ENCODE results near the gene REPIN1.

The REPIN1 gene
- total RNA-seq, result 39.8 to 57.1 (median 51.7) reads per million in 3 donors

DNA sequence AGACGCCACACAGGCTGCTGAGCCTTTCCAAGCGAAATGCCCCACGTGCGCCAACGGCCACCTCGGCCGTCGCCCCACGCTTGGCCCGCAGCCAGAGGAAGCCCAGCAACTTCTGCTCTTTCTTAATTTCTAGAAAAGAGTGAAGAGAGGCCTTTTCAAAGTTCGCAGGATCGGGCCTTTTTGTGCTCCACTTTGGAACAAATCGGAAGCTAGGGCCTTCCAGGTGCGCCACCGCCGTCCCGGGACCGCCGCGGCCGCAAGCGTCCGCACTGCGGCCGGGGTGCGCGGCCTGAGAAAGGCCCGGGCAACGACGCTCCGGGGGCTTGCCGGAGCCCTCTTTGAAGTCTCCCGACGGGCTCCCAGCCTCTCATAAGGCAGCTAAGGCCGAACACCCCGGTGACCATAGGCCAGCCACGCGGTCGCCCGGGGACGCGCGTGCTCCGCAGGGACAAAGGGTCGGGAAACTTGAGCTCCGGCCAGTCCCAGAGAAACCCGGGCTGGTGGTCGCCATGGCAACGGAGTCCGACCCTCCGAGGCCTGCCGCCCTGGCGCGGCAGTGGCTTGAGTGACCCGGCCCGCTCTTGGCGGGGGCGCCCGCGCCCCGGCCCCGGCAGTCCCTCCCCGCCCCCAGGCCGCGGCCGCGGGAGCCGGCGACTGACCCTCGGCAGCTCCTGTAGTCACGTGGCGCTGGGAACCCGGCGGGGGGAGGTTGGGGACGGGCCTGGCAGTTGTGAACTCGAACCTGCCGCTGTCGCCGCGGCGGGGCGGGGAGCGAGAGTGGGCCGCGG, at the start of gene REPIN1:
Gene REPIN1, plus strand, starts transcription at position 727 of the 788 bp plus-strand sequence. CDS start 890 bp downstream, outside the sequence.
- H3K9me3 ChIP-seq (ENCODE audit: control insufficient read depth, low read length), result no peaks in the 10 kb centered on the region
- no peaks in the 10 kb centered on the region for H3K27me3 ChIP-seq (replicated peaks; ENCODE audit: control insufficient read depth, insufficient read depth, low read length, poor library complexity, severe bottlenecking)
- DNase-seq, result peak; percentile 66 to 84 (median 80)
- H3K4me1 ChIP-seq (ENCODE audit: control insufficient read depth, insufficient read depth, low read length, poor library complexity, severe bottlenecking), result peaks cover 20% of the 10 kb centered on the region
- H3K4me3 ChIP-seq (ENCODE audit: insufficient read depth, low read depth, low read length, poor library complexity, severe bottlenecking), result peak within 1 kb of the TSS; percentile 92
- H3K27ac ChIP-seq (ENCODE audit: insufficient read depth, low read length, poor library complexity, severe bottlenecking), result peak within 1 kb of the TSS; percentile 79
- H3K36me3 ChIP-seq (ENCODE audit: control insufficient read depth, insufficient read depth, low read length), result peaks cover 9% of the 10 kb centered on the region

DNA sequence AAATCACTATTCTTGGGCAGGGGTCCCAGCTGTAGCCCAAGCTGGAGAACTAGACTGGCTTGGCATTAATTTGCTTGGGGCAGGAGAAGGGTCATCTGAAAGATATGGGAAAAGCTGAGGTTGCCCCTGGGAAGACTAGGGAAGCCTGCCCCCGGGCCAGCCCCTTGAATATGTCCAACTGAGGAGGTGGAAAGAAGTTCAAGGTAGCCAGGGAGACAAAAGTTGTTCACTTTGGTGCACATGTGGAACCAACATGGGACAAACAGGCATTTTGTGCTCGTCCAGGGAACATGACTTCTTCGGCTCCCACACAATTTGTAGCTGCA, 46.9 kb upstream of the REPIN1 start:
- H3K36me3 ChIP-seq (ENCODE audit: control insufficient read depth, insufficient read depth, low read length), result peaks cover 5% of the 10 kb centered on the region
- H3K9me3 ChIP-seq (ENCODE audit: control insufficient read depth, low read length), result no peaks in the 10 kb centered on the region
- H3K27ac ChIP-seq (ENCODE audit: insufficient read depth, low read length, poor library complexity, severe bottlenecking), result no peak overlapping the region
- DNase-seq, result no peak
- peaks cover 16% of the 10 kb centered on the region for H3K4me1 ChIP-seq (ENCODE audit: control insufficient read depth, insufficient read depth, low read length, poor library complexity, severe bottlenecking)
- no peaks in the 10 kb centered on the region for H3K27me3 ChIP-seq (replicated peaks; ENCODE audit: control insufficient read depth, insufficient read depth, low read length, poor library complexity, severe bottlenecking)
- H3K4me3 ChIP-seq (ENCODE audit: insufficient read depth, low read depth, low read length, poor library complexity, severe bottlenecking), result peak overlapping the region; percentile 82

DNA sequence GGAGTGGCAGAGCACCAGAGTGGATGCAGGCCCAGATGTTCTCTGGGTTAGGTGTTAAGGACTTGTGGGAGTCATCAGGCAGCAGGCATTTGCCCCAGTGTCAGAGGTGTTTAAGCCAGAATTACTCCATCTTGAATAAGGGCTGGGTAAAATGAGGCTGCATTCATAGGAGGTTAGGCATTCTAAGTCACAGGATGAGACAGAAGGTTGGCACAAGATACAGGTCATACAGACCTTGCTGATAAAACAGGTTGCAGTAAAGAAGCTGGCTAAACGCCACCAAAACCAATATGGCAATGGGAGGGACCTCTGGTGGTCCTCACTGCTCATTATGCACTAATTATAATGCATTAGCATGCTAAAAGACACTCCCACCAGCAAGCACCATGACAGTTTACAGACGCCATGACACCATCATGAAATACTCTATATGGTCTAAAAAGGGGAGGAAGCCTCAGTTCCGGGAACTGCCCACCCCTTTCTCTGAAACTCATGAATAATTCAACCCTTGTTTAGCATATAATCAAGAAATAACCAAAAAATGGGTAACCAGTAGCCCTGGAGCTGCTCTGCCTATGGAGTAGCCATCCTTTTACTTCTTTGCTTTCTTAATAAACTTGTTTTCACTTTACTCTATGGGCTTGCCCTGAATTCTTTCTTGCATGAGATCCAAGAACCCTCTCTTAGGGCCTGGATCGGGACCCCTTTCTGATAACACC, 46.3 kb upstream of the REPIN1 start:
- no peaks in the 10 kb centered on the region for H3K9me3 ChIP-seq (ENCODE audit: control insufficient read depth, low read length)
- peaks cover 7% of the 10 kb centered on the region for H3K36me3 ChIP-seq (ENCODE audit: control insufficient read depth, insufficient read depth, low read length)
- H3K4me3 ChIP-seq (ENCODE audit: insufficient read depth, low read depth, low read length, poor library complexity, severe bottlenecking), result peak overlapping the region; percentile 82
- DNase-seq, result peak in 1 of 3 donors; percentile 13
- no peaks in the 10 kb centered on the region for H3K27me3 ChIP-seq (replicated peaks; ENCODE audit: control insufficient read depth, insufficient read depth, low read length, poor library complexity, severe bottlenecking)
- peak overlapping the region; percentile 79 for H3K27ac ChIP-seq (ENCODE audit: insufficient read depth, low read length, poor library complexity, severe bottlenecking)
- H3K4me1 ChIP-seq (ENCODE audit: control insufficient read depth, insufficient read depth, low read length, poor library complexity, severe bottlenecking), result peaks cover 16% of the 10 kb centered on the region

DNA sequence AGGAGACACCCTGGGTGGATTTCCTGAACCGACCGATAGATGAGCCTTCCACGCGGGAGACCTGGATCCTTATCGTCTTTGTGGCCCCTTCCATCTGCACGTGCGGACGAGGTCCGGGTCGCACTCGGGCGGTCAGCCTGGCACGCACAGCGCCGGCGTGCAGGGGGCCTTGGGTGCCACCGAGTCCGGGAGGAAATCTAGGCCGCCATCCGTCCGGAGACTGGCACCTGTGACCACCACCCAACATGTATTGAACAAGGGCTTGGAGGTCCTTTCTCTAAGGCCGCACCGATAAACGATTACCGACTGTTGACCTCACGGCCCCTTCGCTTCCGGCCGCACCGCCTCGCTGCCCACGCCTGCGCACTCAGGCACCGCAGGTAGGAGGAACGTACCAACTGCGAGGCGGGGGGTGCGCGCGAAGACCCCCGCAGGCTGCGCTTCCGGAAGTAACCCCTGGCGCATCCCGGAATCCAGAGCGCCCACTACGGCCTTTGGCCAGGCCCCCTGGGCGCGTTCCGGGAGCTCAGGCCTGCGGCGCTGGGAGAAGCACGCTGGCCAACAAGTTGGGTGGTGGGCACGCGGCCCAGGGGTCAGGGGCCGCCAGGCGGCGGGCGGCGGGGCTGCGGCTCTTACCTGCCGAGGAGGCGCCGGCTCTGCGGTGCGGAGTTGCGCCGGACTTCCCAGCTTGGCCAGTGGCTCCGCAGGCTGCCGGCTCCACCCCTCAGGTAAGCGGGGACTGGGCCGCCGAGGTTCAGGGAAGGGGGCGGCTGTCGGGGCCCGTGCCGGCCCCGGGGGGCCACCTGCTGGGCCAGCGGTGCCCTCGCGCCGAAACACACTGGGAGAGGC, 45.6 kb upstream of the REPIN1 start, which contains the start of the genes ACTR3C and LRRC61:
Gene ACTR3C, minus strand, starts transcription at position 713 of the 849 bp plus-strand sequence. CDS start 28,249 bp downstream, outside the sequence.
Gene LRRC61, plus strand, starts transcription at position 523 of the 849 bp plus-strand sequence. CDS start 13,507 bp downstream, outside the sequence.
- H3K27ac ChIP-seq (ENCODE audit: insufficient read depth, low read length, poor library complexity, severe bottlenecking), result peak within 1 kb of the TSS; percentile 79
- peak; percentile 15 to 40 (median 20) for DNase-seq

DNA sequence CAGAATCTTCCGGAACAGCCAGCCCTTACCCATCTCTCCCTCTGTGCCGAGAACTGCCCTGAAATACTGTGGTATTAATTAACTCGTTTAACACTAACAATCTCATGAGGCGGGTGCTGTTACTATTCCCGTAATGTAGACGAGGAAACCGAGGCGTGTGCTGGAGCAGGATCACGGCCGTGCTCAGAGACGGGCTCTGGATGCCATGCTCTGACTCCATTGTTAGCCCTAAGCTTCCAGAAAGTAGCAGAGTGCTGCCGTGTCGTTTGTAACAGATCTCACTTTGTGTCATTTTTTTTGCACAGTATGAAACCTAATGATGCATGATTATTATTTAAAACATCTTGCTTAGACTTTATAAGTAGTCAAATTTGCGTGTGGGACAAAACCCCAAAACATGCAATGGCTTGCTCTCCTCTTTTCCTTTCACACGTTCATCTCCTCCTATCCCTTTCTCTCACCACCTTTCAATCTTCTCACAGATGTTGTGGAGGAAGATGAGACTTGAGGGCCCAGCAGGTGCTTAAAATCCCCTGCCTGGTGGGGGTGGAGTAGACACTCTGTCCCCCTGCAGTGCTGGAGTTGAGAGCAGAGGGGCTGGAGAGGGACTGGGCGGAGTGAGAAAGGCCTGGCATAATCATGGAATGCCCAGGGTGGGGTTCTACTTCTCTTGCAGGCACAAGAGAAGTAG, 44.8 kb upstream of the REPIN1 start:
- peak overlapping the region; percentile 79 for H3K27ac ChIP-seq (ENCODE audit: insufficient read depth, low read length, poor library complexity, severe bottlenecking)
- H3K4me1 ChIP-seq (ENCODE audit: control insufficient read depth, insufficient read depth, low read length, poor library complexity, severe bottlenecking), result peaks cover 16% of the 10 kb centered on the region
- peak overlapping the region; percentile 82 for H3K4me3 ChIP-seq (ENCODE audit: insufficient read depth, low read depth, low read length, poor library complexity, severe bottlenecking)
- no peak for DNase-seq
- no peaks in the 10 kb centered on the region for H3K27me3 ChIP-seq (replicated peaks; ENCODE audit: control insufficient read depth, insufficient read depth, low read length, poor library complexity, severe bottlenecking)
- no peaks in the 10 kb centered on the region for H3K9me3 ChIP-seq (ENCODE audit: control insufficient read depth, low read length)
- H3K36me3 ChIP-seq (ENCODE audit: control insufficient read depth, insufficient read depth, low read length), result peaks cover 14% of the 10 kb centered on the region

More for the DNA sequence above, 45.6 kb upstream of the REPIN1 start, which contains the start of the genes ACTR3C and LRRC61:
- Histone ChIP-seq H3K9me3 (ENCODE audit: control insufficient read depth, low read length) (no peaks in the 10 kb centered on the region), H3K27me3 (replicated peaks; ENCODE audit: control insufficient read depth, insufficient read depth, low read length, poor library complexity, severe bottlenecking) (no peaks in the 10 kb centered on the region), H3K4me1 (ENCODE audit: control insufficient read depth, insufficient read depth, low read length, poor library complexity, severe bottlenecking) (peaks cover 16% of the 10 kb centered on the region), H3K4me3 (ENCODE audit: insufficient read depth, low read depth, low read length, poor library complexity, severe bottlenecking) (peak within 1 kb of the TSS; percentile 82), H3K36me3 (ENCODE audit: control insufficient read depth, insufficient read depth, low read length) (peaks cover 7% of the 10 kb centered on the region)

DNA sequence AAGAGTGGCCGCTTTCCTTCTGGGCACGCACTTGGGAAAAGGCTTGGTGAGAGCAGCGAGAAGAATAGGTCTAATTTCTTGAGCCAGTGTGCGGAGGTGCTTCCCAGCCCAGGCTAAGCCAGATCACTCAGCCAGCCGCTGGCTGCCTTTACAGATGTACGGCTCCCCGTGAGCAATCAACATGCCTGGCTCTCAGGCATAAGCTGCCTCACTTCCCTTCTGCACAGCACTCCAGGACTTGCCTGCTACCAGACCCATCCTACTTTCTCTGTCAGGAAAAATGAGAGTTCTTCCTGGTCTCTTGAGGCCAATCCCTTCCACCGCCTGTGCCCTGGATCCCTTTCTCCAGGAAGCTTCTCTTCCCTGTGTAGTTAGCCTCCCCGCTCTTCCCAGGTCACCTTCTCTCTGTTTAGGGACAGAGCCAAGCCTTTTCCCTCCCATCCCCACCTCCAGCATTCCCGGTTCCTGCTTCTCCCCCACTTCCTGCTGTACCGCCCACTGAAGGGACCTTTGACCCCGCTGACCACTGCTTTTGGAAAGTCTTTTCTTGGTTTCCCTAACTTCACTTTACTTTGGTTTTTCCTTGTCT, 44.2 kb upstream of the REPIN1 start:
- Histone ChIP-seq H3K27ac (ENCODE audit: insufficient read depth, low read length, poor library complexity, severe bottlenecking) (no peak overlapping the region), H3K36me3 (ENCODE audit: control insufficient read depth, insufficient read depth, low read length) (peaks cover 19% of the 10 kb centered on the region), H3K4me3 (ENCODE audit: insufficient read depth, low read depth, low read length, poor library complexity, severe bottlenecking) (no peak overlapping the region), H3K4me1 (ENCODE audit: control insufficient read depth, insufficient read depth, low read length, poor library complexity, severe bottlenecking) (peaks cover 16% of the 10 kb centered on the region), H3K9me3 (ENCODE audit: control insufficient read depth, low read length) (no peaks in the 10 kb centered on the region), H3K27me3 (replicated peaks; ENCODE audit: control insufficient read depth, insufficient read depth, low read length, poor library complexity, severe bottlenecking) (no peaks in the 10 kb centered on the region)
- no peak for DNase-seq

DNA sequence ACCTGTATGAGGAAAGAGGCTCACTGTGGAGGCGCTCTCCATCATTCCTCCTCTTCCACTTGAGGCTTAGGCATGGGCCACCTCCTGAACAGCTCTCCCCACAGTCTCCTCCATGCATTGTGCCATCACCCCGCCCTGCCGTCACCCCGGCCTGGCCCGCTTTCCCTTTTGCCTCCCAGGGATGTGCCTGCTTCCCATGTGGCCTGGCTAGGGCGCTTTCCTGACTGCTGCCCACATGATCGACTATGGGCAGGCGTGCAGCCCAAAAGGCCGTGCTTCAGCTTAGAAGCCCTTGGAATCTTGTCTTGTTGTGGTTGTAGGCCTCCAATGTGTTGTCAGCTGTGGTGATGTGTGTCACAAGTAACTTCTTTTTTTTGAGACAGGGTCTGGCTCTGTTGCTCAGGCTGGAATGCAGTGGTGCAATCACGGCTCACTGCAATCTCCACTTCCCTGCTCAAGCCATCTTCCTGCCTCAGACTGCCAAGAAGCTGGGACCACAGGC, 43.5 kb upstream of the REPIN1 start:
- Histone ChIP-seq H3K4me3 (ENCODE audit: insufficient read depth, low read depth, low read length, poor library complexity, severe bottlenecking) (no peak overlapping the region), H3K36me3 (ENCODE audit: control insufficient read depth, insufficient read depth, low read length) (peaks cover 25% of the 10 kb centered on the region), H3K27me3 (replicated peaks; ENCODE audit: control insufficient read depth, insufficient read depth, low read length, poor library complexity, severe bottlenecking) (no peaks in the 10 kb centered on the region), H3K27ac (ENCODE audit: insufficient read depth, low read length, poor library complexity, severe bottlenecking) (no peak overlapping the region), H3K4me1 (ENCODE audit: control insufficient read depth, insufficient read depth, low read length, poor library complexity, severe bottlenecking) (peaks cover 16% of the 10 kb centered on the region), H3K9me3 (ENCODE audit: control insufficient read depth, low read length) (no peaks in the 10 kb centered on the region)
- no peak for DNase-seq

DNA sequence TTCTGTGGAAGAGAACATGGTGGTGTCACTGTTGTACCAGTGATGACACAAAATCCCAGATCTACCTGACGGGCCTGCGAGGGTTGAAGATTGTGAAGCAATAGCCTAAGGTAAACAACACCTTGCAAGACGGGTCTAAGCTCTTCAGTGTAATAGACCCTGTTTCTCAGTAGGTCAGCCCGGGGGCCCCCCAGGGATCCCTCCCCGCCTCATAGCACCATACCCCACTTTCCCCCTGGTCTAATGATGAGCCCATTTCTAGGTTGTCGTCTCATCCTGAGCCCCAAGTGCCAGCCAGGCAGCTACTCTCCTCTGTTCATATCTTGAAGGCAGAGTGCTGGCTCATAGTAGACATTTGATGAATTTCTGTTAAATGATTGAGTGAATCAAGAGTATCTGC, 42.7 kb upstream of the REPIN1 start:
- Histone ChIP-seq H3K27me3 (replicated peaks; ENCODE audit: control insufficient read depth, insufficient read depth, low read length, poor library complexity, severe bottlenecking) (no peaks in the 10 kb centered on the region), H3K9me3 (ENCODE audit: control insufficient read depth, low read length) (no peaks in the 10 kb centered on the region), H3K27ac (ENCODE audit: insufficient read depth, low read length, poor library complexity, severe bottlenecking) (no peak overlapping the region), H3K4me1 (ENCODE audit: control insufficient read depth, insufficient read depth, low read length, poor library complexity, severe bottlenecking) (peaks cover 16% of the 10 kb centered on the region), H3K4me3 (ENCODE audit: insufficient read depth, low read depth, low read length, poor library complexity, severe bottlenecking) (no peak overlapping the region), H3K36me3 (ENCODE audit: control insufficient read depth, insufficient read depth, low read length) (peaks cover 31% of the 10 kb centered on the region)
- DNase-seq, result no peak
